Inflammatory macrophage (primary cell): ENCODE data around the gene VAT1.
"Not testable (repeated sequence)": the region's sequence is repeated elsewhere in the genome, so short reads cannot be mapped to it uniquely, and the experiment has no call there.

ENCODE experiments used
- DNase-seq, 2 donors: peaks; one replicate each; pipeline ENCODE4 v3.0.0-alpha.2; 2020 to 2022

VAT1 gene

DNA sequence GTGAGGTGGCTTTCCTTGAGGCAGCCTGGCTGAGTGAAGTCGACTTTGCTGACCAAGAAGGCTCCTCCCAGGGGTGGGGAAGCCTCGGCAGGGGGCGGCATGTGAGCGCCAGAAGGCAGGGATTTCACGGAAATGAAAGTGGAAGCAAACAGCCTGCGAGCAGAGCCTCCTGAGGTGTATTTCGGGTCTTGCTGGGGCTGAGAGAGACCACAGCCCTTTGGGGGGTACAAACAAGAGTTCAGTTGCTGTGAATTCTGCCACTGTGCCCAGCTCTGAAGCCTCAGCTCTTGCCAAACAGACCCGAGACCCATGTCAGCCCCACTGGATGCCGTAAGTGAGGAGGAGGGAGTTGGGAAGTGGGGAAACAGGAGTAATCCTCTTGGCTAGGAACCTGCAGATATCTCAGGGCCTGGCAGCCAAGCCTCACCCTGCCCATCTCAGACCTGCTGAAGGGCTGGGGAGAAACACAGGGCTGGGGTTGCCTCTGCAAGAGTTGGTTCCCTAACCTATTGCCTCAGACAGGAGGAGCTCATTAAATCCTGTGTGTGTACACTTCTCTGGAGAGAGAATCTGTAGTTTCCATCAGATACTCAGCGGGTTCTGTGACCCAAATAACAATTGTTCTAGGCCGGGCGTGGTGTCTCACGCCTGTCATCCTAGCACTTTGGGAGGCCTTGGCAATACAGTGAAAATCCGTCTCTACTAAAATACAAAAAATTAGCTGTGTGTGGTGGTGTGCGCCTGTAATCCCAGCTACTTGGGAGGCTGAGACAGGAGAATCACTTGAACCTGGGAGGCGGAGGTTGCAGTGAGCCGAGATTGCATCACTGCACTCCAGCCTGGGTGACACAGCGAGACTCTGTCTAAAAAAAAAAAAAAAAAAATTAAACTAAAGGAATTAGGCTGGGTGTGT, 15.3 kb downstream of the VAT1 start, which contains the start of gene IFI35:
Gene IFI35 (plus strand): TSS at position 146 of the 913 bp plus-strand sequence. CDS start 164 bp downstream, at position 310.
- peak; percentile 77 to 84 for DNase-seq

DNA sequence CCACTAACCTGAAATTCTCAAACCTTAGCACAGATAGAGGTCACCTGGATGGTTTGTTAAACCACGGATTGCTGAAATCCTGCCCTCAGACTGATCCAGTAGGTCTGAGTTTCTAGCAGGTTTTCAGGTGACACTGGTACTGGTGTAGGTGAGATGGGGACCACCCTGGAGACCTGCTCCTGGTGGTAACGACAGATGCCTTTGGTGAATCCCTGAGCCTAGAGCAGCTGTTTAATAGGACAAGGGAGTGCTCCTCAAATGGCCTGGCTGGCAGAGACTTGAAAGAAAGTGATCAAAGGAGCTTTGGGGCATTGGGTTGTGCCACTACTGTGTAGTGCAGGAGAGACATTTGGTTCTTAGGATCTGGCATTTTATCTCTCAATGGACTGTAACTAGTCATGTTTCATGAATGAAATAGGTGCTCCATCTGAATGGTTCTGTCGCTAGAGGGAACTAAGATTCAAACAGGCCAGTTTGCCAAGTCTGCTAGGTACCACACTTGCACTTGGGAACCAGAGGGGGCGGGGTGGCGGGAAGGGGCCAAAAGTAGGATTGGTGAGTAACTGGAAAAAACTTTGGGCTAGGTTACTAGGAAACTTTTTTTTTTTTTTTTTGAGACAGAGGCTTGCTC, 18.5 kb downstream of the VAT1 start:
- DNase-seq = no peak

DNA sequence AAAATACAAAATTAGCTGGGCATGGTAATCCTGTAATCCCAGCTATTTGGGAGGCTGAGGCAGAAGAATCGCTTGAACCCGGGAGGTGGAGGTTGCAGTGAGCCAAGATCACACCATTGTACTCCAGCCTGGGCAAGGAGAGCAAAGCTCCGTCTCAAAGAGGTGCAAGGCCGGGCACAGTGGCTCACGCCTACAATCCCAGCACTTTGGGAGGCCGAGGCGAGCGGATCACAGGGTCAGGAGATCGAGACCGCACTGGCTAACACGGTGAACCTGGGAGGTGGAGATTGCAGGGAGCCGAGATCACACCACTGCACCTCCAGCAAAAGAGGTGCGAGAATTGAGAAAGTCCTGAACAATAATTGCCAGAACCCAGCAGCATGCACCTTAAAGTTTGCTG, 21.3 kb downstream of the VAT1 start:
- DNase-seq = not testable (repeated sequence)

DNA sequence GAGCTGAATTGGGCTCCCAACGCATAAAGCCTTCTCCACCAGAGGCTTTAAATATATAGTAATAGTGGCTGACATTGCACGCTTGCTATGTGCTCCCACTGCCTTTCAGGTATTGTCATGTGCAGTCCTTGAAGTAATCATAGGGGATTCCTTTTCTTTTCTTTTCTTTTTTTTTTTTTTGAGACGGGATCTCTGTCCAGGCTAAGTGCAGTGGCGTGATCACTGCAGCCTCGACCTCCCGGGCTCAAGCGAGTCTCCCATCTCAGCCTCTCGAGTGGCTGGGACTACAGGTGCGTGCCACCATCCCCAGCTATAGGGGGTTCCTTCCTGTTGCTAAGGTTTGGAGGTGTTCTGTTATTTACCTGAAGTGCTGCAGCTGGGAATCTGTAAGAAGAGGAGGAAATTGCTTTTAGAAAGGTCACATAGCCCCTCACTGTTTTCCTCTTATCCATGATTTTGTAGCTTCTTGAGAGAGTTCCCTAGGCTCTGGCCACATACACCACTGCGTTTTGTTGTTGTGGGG, 23.1 kb downstream of the VAT1 start:
- DNase-seq = no peak

DNA sequence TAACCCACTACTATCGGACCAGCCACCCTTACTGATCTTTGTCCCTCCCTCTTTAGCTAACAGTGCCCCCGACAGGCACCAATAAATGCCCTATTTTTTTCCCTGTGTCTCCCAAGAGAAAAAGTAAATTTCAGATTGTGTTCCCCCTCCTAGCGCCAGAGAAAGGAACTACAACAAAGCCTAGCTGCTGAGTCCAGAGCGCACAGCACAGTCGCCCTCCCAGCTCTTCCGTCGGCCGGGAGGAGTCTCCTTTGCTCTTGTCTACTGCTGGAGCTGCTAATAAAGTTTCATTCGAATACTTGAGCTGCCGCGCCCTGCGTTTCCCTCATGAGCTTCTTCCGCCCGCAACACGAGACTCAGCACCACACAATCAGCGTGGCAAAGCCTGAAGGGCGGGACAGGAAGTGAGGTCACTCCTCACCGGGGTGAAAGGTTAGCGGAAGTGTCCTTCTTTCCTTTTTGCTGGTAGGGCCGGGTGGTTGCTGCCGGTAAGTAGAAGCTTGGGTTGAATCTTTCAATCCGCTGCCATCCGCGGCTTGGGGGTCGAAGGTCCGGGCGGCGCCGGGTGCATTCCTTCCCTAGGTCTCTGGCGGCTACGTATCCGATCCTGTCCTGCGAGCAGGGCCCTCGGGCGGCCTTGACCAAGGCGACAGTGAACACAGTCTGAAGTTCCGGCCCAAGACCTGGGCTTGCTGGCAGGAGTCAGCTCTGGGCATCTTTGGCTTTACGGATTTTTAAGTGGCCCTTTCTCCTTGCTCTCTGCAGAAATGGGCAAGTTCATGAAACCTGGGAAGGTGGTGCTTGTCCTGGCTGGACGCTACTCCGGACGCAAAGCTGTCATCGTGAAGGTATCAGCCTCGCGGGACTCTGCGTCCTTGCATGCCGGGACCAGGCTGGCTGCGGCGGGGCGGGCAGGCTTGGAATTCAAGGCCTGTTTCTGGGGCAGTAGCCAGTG, 23.9 kb downstream of the VAT1 start, which contains the start of gene RPL27:
Gene RPL27 (plus strand): TSS at position 436 of the 955 bp plus-strand sequence. CDS start 332 bp downstream, at position 768.
- peak; percentile 100 for DNase-seq

DNA sequence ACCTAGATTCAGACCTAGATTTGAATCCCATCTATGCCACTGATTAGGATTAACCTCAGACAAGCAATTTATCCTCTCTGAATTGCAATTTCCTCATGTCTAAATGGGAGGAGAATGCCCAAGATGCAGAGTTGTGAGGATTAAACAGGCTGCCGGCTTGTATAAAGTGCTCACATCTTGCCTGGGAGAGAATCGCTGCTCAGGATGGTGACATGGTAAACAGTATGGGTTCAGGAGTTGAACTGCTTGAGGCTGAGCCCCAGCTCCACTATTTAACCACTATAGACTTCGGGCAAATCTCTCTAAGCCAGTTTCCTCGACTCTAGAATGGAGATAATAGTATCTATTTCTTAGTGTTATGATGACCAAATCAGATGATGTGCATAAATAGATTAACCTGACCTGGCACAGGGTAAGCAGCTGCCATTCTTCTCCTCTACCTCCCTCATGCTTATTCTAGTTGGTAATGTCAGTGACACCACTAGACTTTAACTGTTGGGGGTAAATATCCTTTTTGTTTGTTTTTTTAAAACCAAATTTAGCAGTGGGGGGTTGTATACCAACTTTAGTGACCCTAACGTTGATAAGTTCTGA, 24.7 kb downstream of the VAT1 start:
- no peak for DNase-seq

DNA sequence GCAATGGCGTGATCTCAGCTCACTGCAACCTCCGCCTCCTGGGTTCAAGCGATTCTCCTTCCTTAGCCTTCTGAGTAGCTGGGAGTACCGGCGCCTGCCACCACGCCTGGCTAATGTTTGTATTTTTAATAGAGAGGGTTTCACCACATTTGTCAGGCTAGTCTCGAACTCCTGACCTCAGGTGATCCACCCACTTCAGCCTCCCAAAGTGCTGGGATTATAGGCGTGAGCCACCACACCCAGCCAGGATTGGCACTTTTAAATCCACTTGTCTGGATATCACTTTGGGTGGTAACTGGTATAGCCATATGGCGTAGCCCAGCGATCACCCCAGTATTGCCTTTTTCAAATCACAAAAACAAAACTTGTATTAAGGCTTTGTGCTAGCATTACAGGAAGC, 28.3 kb downstream of the VAT1 start:
- DNase-seq = not testable (repeated sequence)

DNA sequence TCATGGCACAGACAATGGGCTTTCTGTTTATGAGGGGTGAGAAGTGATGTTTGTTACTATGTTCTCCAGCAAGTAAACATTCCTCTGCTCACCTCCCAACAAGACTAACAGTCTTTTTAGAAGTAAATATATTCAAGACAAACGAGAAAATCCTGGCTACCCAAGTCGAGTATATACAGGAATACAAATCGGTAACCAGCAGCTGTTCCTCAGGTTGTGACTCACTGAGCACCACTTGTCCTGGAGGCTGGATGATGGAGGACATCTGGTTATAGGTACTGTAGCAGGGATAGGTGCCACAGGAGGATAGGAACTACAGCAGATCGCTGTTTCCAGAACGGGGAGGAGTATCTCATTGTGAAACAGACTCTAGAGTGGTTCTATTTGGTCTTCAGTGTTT, 29.3 kb downstream of the VAT1 start:
- no peak for DNase-seq

DNA sequence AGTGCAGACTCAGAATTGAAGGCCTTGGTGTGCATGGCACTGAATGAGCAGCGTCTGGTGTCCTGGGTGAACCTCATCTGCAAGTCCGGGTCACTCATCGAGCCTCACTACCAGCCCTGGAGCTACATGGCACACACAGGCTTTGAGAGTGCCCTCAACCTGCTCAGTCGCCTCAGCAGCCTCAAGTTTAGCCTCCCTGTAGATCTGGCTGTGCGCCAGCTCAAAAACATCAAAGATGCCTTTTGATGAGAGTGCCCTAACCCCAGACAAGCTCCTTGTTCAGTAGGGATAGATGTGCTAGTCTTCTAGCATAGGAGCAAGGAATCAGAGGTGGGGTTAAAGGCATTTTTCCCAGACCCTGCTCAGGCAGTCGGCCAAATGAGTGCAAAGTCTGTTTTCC, 30.7 kb downstream of the VAT1 start:
- no peak for DNase-seq

DNA sequence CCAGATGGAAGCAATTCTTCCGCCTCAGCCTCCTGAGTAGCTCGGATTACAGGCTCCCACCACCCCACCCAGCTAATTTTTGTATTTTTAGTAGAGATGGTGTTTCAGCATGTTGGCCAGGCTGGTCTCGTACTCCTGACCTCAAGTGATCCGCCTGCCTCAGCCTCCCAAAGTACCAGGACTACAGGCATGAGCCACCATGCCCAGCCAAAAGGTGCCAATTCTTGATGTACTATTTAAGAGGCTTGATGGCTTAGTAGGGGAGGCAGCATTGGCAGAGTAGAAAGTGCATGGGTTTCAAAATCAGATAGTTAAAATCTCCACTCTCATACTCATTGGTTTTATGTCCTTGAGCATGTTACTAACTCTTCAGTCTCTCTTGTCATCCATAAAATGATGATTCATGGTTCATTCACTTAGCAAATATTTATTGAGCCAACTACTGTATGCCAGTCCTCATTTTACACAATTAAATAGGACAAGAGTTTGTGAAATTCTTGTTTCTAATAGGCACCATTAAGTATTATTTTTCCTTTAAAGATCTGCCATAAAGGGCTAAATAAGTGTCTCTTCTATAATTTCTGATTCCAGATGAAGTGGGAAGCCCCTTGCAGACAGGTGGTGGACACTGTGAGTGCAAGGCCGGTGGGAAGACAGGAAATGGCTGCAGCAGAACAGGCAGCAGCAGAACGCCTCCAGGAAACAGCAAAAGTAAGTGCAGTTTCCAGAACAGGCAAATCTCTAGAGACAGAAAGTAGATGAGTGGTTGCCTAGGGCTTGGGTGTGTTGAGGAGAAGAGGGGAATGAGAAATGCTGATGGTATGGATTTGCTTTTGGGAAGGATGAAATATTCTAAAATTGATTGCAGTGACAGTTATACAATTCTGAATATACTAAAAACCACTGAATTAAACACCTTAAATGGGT, 32.2 kb downstream of the VAT1 start:
- no peak for DNase-seq

DNA sequence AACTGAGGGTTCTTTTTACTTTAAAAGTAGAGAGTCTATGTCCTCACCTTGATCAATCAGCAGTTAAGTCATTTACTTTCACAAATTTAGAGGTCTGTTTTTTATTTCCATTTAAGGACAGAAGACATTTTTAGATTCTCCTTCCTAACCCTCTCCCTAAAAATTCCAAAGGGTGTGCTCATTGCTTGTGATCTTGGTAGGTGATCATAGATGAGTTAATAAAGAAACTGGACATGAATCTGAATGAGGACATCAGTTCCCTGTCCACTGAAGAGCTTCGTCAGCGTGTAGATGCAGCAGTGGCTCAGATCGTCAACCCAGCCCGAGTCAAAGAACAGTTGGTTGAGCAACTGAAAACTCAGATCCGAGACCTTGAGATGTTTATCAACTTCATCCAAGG, 33.0 kb downstream of the VAT1 start:
- DNase-seq = no peak

DNA sequence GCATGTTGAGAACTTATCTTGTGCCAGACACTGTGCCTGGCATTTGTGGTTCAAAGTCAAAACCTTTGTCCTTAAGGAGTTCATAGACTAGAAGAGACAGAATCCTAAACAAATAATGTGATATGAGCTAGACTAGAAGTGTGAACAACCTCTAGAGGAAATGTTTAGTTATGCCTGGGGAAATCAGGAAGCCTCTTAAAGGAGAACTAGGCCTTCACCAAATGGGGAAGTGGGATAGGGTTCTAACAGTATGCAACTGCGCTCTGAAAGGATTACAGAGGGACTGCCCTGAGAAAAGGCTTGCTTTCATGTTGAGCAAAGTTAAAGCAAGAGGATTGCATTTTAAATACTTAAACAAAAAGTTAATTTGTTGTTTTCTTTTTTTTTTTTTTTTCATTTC, 37.0 kb downstream of the VAT1 start:
- DNase-seq = peak; percentile 88 to 90

DNA sequence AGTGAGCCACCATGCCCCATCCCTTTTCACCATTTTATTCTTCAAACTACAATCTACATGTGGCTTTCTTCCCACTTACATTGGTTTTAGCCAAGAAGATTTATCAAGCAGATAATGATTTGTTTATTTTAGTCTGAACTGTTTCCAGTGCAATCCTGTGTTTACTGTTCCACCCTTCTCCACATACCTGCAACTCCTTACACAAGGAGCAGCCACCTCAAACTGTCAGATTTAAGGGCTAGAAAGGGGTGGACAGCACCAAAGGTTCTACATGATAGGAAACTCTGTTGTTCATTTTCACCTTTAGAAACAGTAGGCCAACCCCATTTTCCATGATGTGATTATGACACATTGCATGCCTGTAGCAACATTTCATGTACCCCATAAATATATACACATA, 39.9 kb downstream of the VAT1 start:
- no peak for DNase-seq

DNA sequence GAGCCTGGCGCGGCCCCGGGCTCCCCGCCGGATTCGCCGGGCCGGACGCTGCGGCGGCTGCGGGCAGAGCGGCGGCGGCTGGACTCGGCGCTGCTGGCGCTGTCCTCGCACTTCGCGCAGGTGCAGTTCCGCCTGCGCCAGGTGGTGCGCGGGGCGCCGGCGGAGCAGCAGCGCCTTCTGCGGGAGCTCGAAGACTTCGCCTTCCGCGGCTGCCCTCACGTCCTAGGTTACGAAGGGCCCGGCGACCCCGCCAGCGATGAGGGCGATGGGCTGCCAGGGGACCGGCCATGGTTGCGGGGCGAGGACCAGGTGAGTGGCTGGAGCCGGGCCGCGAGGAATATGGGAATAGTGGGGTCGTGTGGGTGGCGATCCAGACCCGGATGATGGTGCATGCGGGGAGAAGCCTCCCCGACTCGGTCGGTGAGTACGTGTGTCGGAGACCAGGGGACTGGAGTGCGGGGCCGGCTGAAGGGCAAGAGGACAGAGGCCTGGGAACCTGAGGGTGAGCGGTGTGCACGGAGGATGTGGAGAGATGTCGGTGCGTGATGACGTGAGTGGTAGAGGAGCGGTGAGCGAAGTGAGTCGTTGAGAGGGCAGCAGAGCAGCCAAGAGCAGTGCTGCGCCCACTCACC, 41.3 kb downstream of the VAT1 start:
- peak; percentile 24 to 32 for DNase-seq

DNA sequence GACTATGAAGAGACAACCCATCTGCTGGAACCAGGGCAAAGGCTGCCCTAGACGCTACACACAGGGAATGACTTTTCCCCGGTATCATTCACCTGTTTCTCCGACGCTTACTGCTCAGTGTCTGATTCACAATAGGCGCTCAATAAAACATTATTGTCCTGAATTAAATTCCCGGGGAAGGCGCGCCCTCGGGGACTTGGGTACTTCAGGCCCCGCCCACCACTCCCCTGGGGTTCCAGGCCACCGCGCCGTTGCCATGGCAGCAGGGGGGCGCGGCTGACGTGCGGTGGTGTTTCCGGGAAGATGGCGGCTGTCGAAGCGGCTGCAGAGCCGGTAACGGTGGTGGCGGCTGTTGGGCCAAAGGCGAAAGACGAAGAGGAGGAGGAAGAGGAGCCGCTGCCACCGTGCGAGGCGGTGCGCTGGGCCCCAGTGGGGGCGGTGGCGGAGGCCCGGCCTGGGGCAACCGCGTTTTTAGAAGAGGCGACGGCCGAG, 41.9 kb downstream of the VAT1 start, which contains the start of gene RUNDC1:
Gene RUNDC1 (plus strand): TSS at position 292 of the 492 bp plus-strand sequence. CDS start 12 bp downstream, at position 304.
- DNase-seq = peak; percentile 88 to 91

DNA sequence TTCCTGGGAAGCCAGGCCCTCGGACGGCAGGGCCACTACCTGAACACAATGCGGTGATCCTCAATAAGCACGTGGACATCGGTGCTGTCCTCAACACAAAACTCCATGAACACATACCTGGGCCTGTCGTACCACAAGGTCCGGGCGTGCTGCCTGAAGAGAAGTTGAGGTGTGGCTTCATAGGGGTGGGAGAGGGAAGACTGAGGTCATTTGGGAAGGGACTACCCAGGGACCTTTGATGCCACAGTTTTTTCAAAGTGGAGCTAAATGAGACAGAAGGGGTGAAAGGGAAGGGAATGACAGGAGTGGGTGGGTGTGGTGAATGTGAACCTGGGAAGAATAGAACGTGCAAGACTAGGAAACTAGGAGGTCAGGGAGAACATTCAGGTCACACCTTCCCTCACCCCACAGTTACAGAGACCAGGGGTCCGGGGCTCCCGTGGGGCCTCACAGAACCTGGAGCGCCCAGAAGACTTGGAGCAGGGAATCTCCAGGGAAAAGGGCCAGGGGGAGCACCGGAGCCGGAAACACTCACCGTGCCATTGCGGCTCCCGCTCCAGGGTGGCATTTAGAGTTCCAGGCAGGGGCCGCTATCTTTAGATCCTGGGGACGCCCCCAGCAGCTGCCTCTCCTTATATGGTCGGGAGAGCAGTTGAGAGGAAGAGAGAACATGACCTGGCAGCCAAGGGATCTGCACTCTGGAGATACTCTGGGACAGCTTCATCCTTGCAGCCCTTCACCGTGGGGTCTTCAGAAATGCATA, 42.5 kb downstream of the VAT1 start, which contains the start of gene PTGES3L:
Gene PTGES3L (minus strand): TSS at position 570 of the 763 bp plus-strand sequence. CDS start 27 bp downstream, at position 543.
- DNase-seq = peak; percentile 2 to 41

DNA sequence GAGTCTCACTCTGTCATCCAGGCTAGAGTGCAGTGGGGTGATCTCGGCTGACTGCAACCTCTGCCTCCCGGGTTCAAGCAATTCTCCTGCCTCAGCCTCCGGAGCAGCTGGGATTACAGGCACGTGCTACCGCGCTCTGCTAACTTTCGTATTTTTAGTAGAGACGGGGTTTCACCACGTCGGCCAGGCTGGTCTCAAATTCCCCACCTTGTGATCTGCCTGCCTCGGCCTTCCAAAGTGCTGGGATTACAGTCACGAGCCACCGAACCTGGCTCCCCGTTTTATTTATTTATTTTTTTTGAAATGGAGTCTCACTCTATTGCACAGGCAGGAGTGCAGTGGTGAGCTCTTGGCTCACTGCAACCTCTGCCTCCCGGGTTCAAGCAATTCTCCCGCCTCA, 46.5 kb downstream of the VAT1 start:
- not testable (repeated sequence) for DNase-seq

DNA sequence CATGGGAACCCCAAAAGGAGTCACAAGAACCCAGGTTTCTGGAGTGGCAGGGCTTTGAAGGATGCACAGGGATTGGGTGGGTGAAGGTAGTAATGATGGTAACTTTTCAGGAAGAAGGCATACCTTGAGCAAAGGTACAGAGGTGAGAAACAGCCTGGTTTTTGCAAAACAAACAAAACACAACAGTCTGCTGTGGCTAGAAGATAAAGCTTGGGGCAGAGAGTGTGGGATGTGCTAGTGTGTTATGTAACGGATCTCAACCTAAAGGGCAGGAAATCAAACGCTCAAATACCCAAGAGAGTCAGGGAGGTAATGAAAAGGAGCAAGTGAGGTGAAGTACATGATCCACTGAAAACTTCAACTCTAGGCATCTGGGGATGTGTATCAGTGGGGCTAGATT, 46.9 kb downstream of the VAT1 start:
- DNase-seq = no peak

DNA sequence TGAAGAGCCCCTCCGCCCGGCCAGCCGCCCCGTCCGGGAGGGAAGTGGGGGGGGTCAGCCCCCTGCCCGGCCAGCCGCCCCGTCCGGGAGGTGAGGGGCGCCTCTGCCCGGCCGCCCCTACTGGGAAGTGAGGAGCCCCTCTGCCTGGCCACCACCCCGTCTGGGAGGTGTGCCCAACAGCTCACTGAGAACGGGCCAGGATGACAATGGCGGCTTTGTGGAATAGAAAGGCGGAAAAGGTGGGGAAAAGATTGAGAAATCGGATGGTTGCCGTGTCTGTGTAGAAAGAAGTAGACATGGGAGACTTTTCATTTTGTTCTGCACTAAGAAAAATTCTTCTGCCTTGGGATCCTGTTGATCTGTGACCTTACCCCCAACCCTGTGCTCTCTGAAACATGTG, 48.9 kb downstream of the VAT1 start:
- not testable (repeated sequence) for DNase-seq
